Ecto neural progenitor cell (in vitro differentiated cells): Measurements from ENCODE around the gene COA5.

Experiments
- DNase-seq: peaks from one replicate; pipeline ENCODE4 v3.0.0-alpha.2; 2018; ENCODE audit warnings: low spot score

Gene COA5, protein sequence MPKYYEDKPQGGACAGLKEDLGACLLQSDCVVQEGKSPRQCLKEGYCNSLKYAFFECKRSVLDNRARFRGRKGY

DNA sequence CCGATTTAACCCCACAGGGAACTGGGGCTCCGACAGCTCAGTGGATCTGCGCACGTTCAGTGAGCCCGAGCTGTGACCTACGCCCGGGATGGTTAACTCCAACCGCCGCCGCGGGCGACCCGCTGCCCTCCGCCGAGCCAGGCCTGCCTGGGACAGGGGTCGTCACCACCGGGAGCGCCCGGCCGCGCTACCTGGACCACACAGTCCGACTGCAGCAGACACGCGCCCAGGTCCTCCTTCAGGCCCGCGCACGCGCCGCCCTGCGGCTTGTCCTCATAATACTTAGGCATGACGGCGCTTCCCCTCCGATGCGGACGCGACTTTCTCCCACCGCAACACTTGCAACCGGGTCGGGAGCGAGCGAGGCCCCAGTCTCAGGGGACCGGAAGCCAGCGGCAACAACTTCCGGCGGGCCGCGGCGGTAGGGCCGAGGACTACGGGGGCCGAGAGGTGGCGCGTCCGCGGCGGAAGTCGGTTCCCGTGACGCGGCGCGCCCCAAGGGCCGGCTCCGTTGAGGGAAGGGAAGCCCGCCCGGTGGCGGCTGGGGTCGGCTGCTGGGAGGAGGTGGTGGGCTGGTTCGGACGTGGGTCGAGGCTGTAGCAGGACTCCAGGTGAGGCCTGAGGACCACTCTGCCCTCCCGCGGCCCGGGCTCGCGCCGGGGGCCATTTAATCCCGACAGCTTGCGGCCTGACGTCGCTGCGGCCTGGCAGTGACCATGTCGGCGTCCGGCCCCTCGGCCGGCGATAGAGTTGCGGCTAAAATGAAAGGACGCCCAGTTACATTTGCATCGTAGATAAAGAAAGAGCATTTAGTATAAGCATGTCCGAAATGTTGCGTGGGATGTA, at the start of gene COA5, which contains the start of gene UNC50:
TSS of gene COA5 (minus strand) at position 397 of the 846 bp plus-strand sequence. CDS start at position 290, 107 bp downstream.
TSS of gene UNC50 (plus strand) at position 474 of the 846 bp plus-strand sequence. CDS start 1,171 bp downstream, outside the sequence.
- peak; percentile 93 for DNase-seq

DNA sequence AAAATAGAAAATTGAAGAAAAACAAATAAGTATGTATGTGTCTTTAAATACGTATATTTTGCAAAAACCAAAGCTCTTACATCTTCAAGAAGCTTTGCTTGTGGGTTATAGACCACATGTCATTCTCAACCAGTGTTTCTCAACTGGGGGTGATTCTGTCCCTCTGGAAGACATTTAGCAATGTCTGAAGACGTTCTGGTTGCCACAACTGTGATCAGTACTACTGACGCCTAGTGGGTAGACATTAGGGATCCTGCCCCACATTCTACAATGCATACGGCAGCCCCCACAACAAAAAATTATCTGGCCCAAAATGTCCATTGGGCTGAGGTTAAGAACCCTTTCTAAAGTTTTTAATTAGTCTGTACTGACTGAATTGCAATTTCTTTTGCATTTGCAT, 48.5 kb upstream of the COA5 start:
- DNase-seq = no peak

DNA sequence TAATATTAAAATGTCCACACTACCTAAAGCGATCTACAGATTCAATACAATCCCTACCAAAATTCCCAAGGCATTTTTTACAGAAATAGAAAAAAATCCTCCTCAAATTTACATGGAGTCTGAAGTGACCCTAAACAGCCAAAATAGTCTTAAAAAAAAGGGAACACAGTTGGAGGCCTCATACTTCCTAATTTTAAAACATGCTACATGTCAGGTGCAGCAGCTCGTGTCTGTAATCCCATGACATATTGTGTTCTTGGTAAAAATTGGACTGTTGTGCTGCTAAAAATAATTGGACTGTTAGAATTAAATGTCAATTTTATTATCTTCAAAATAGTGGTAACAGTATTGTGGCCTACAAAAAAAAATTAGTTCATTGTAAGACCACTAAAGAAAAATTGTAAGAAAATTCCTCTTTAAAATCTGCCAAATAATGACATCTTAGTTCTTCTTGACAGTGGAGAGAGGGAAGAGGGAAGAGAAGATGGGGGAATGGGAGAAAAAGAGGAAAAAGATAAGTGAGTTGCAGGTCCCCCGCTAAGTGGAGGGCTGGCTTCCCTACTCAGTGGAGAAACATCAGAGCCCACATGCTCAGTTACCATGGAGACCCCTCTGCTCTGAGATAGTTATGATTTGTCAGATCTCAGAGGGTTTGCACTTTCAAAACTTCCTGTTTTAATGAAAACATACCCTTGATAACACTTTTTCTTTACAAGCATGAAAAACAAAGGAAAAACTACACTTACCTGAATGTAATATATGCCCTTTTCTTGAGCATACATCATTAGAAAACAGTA, 46.6 kb upstream of the COA5 start:
- no peak for DNase-seq

DNA sequence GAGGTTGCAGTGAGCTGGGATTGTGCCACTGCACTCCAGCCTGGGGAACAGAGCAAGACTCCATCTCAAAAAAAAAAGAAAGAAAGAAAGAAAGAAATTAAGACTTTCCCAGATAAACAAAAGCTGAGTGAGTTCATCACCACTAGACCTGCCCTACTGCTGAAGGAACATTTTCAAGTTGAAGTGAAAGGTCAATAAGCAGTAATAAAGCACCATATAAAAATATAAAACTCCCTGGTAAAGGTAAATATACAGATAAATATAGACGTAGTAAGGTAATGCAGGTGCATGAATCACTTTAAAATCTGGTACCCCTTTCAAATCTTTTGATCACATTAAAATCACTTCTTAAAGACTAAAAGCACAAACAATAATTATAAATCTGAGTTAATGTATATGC, 42.7 kb upstream of the COA5 start:
- no peak for DNase-seq

DNA sequence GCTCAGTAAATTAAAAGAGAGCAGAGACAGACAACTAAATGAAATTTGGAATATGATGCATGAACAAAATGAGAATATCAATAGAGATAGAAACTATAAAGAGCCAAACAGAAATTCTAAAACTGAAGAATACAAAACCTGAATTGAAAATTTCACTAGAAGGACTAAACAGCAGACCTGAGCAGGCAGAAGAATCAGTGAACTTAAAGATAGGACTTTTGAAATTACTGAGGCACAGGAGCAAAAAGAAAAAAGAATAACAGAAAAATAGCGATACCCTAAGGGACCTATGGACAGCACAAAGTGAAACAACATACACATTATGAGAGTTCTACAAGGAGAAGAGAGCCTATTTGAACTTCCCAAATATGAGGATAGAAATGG, 41.7 kb upstream of the COA5 start:
- no peak for DNase-seq

DNA sequence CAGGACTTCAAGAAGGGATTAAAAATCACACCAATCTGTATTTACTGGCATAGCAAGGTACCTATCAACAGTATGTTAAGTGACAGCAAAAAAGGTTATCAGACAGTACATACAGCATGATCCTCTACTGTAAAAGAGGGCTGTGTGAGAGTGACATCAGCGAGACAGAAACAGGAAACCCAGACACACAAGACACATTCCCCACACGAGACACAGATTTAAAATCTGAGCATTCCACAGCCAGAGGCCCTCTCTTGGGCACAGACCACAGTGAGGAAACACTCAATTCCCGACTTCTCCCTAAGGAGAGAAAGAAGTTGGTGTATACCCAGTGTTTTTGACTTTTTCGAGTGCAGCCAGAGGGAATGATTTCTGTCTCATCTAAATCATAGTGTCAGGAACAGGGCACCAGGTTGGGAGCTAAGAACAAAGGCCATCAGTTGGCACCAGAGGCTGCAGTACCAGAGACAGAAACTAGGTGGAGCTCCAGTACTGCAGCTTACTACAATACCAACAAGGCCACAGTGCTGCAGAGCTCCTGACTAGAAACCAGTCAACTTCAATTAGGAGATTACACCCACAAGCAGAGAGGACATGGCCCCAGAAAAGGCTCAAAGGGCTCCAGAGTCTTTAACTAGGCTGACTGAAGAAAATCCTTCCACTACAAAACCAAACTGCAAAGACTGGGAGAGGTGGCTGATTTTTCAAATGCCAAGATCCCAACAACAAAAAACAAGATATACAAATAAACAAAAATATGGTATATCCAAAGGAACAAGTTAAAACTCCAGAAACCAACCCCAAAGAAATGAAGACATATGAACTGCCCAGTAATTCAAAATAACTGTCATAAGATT, 41.1 kb upstream of the COA5 start:
- DNase-seq = peak; percentile 83

DNA sequence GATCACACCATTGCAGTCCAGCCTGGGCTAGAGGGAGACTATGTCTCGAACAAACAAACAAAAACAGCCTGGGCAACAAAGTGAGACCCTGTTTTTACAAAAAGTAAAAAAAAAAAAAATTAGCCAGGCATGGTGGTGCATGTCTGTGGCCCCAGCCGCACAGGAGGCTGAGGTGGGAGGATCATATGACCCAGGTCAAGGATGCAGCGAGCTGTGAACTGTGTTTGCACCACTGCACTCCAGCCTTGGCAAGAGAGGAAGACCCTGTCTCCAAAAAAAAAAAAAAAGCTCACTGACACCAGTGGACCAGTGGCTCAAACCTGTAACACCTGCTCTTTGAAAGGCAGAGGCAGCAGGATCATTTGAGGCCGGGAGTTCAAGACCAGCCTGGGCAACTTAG, 40.1 kb upstream of the COA5 start:
- DNase-seq = no peak

DNA sequence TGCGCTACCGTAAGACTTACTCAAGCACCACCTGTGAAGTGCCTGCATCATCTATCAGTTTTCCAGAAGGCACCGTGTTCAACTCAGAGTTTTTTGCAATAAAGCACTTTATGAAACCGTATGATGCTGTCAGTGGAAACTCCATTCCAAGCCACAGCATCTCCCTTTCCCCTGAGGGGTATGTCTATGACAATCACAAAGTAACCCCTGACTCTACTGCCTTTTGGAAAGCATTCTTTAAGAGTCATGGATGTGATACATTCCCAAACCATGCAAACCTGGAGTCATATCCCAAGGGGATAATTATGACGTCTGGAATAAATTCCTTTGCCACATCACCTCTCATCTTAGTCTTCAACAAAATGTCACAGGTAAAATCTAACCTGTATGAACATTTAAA, 39.3 kb upstream of the COA5 start:
- DNase-seq = no peak

DNA sequence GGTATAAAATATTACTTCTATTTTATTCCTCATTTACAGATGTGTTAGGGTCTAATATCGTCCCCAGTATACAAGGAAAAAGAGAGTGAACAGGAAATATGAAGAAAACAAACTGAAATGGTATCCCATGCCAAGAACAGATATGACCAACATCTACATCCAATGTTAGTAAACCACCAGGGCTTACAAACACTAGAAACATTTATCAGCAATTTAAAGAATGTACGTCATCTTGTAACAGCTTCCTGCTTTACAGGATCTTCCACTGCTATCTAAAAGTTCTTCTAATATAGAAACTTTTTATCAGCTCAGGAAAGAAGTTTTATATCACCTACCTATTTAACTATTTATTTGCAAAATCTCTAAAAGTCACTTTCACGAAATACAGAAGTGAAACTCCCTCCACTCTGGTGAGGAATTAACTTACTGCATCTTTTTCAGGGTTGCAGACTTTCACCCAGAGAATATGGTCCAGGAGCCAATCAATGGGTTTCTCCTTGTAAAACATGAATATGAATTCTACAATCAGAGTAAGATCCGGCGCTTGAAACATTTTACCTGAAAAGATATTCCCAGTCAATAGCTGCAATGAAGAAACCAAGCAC, 35.3 kb upstream of the COA5 start:
- no peak for DNase-seq

DNA sequence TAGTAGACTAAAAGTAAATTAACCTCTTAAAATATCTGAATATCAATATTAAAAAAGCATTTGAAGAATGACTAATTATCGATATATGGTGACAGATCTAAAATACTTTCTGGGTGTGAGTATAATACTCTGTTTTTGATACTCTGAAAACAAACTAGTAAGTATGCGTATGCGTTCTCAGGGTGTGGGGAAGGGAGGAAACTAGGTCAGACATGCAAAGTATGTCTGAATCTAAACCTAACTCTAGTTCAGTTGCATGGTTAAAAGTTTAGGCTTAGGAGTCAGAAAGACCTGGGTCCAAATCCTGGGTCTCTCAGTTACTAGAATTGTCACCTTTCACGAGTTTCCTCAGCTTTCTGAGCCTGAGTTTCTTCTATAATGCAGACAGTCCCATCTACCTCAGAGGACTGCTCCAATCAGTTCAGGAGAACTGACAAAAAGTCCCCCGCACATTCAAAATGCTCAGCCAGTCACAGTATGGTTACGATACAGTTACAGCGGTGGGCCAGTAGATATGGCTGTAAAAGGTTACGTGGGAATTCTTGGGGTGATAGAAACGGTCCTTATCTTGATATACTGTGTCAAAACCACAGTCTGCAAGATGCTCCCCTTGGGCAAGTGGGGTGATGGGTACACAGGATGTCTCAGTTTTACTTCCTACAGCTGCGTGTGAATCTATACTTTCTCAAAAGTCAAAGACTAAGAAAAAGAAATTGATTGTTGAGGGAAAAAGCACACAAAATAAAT, 29.3 kb upstream of the COA5 start:
- no peak for DNase-seq

DNA sequence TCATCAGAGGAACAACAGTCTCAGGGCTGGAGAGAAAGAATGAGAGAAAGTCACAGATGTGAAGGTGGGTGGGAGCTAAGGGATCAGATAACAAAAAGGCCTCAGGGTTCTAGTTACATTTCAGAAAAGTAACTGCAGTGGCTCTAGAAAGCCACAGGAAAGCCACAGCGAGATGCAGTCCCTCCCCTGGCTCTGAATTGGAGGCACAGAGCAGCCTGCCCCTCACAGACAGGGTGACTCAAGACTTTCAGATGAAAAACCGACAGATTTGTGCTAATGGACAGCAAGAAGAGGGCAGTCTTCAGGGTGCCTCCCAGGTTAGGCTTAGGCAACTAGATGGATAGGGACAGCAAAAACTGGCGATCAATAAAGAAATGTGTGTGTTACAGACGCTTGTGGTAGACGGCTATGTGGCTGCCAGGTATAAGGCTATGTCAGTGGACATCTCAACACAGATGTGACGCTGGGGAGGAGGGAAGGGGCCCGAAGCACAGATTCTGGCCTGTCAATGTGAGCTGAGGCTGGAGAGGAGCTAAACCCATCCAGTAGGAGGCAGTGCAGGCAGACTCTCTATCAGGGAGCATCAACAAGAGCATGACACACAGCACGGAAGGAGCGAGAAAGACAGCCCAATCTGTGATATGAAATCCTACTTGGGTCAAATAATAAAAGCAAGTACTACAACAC, 26.2 kb upstream of the COA5 start:
- peak; percentile 55 for DNase-seq

DNA sequence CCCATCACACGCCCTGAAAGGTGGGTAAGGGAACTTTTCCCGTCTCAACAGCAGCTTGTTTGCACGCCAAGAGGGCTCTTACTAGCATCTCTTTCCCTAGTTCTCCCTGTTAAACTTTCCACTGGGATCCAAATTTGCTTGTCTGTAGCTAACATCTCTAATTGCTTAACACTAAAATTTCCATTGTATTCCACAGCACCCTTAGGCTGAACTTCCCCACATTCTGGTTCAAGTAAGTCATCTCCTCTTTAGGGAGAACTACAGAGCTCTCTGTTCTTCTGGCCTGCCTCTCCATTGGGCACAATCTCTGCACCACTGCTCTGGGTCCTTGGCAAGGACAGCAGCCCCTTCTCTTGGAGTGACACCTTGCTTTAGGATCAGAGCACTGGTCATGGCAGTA, 24.0 kb upstream of the COA5 start:
- no peak for DNase-seq

DNA sequence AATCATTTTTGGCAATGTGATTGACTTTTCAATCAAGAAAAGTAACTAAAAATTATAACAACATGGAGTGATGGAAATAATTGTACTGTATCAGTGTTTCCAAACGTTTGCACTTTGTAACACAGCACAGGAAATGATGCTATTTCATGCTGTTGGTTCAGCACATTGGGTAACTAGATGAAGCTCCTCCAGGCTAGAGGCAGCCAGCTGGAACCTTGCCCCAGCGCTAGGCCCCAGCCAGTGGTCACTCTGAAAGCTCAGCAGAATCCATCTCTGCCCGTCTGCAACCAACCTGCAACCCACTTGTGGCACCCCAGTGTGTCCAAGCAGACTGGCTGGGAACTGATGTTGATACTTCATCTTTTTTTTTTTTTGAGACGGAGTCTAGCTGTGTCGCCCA, 15.3 kb upstream of the COA5 start:
- no peak for DNase-seq

DNA sequence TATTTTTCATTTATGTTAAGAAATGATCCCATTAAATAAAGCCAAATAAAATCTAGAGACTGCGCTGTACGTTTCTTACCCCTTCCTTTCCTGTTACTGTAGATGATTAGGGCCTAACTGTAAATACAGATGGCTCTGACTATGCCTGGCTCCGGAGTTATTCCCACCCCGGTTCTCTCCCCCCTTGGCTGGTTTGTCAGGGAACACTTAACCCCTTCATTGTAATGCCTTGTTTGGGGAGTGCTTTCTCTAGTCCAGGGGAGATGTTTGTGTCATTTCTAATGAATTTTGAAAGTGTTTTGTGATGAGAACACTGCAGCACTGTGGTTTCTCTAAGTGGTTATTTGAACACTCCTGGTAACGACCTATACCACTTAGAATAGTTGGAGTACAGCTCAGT, 8.8 kb upstream of the COA5 start:
- DNase-seq = no peak

DNA sequence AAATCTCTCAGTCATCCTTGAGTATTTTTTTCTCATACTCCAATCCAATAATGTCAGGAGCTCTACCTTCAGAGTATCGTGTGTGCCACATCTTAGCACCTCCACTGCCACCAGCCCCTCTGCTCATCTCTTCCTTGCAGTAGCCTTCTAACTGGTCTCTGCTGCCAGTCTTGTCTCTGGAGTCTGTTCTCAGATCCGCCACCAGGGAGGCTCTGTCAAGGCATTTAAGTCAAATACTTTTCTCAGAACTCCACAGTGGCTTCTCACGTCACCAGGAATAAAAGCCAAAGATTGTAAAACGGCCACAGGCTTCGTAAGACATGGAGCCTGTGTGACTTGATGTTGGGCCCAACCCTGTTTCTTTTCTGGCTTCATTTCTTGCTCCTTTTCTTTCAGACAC, 7.2 kb upstream of the COA5 start:
- DNase-seq = no peak

DNA sequence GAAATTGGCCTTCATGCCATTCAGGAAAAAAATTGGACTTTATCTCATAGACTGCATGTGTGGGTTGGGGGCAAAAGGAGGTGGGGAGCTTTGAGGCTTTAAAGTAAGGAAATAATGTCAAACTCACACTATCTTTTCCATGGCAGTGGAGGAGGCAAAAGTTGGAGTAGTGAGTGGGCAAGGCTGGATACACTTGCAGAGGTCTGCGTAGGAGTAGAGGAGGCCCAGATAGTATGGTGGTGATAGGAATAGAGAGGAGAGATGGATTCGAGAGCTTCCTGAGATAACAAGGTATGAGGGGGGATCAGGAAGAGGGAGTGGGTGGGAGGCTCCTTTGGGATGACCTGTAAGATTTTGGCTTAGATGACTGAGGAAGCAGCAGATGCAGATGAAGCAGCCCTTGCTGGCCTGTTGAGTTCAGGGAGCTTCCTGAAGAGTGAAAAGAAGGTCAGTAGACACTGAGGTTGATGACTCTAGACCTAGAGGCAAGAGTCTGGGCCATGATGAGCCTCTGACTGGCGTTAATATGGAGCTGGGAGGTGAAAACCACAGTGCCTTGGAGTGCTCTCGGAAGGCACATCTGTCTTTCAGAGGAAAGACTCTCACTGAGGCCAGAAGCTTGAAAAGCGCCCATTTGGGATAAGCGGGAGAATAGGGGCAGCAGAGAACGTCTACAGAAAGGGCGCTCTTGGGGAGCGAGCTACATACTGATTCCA, 5.9 kb upstream of the COA5 start:
- DNase-seq = no peak

DNA sequence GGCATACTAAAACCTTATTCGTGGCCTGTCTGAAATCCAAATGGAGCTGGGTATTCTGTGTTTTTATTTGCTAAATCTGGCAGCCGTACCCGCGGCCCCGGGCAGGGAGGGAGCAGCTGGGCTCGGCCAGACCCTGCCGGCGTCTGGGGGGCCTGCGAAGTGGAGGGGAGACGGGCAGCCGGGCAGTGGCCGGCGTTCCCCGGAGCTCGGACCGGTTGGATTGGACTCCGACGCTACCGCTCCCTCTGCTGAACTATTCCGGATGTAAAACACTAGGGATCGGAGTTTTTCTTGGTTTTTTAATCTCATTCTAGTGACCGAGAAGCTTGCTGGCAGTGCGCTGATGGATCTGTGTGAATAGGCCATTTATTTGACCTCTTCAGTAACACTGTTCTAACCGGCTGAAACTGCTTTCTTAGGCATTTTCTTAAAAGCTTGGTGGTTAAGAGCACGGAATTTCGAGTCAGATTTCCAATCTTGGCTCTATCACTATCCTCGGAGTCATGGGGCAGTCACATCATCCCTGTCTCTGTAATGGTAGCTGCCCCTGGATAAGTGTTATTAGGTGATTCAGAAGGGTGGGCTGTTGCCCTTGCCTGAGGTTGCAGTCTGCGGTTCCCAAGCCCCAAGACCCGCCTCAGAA, 771 bp upstream of the COA5 start:
- no peak for DNase-seq

DNA sequence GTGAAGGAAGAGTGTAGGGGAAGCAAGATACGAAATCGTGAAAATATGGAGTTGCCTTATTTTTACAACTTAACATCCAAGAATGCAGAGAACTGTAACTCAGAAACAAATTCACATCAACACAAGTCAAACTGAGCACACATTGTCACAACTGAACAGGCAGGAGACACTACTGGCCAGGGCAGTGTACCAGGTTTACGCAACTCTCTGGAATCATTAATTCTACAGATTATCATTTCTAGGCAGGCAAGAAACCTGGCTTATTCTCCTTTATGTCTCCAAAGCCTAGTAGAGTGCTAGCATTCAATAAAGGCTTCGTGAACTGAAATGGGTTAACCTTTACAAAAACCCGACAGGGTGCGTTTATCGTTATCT, 584 bp downstream of the COA5 start:
- no peak for DNase-seq

DNA sequence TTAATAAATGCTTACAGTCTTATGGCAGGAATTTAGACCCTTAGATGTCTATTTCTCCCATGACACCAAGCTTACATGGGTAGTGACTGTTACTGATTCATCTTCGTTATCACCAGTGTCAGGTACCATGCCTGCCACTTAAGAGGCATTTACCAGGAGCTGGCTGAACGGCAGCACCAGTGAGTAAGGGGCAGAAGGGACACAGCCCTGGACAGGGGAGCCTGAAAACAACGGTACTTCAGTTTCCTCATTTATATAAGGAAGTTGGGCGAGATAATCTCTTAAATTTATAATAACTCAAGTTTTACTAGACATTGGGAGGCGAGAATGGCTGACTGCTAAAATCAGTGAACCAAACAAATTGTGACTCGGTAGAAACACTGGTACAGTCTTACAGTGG, 1.2 kb downstream of the COA5 start:
- DNase-seq = no peak
